IMR-90 (cell line): ENCODE results near the gene HAND2. TPM values are rescaled to one million over a fixed set of nuclear protein-coding genes. Genes with fewer than 3 reads are reported as not detected.

Experiments used
- ATAC-seq: fragments of 200-7000 bp; cut with Tn5 transposase; 2 replicates; pipeline ENCODE4 v1.9.1; 2020; ENCODE audit warnings: low read depth, mild to moderate bottlenecking, moderate library complexity
- BruUV-seq: library from RNA; stranded (reverse); fragments of 400-500 nt; replicated peaks from 2 replicates; lab custom pipeline; 2021; lab: Mats Ljungman, UMichigan
- CTCF ChIA-PET: fragments of 300-600 bp; formaldehyde crosslinking; extraction: SDS; loops from one replicate; lab custom pipeline; 2021; ENCODE audit warnings: antibody characterized with exemption; lab: Yijun Ruan, JAX
- POLR2A ChIA-PET: fragments of 300-600 bp; sonication (Branson Sonifier 250); formaldehyde crosslinking; loops from one replicate; lab custom pipeline; 2022; ENCODE audit warnings: antibody characterized with exemption; ENCODE audit not compliant: unreplicated experiment; lab: Charles Lee
- DNase-seq: peaks from one replicate; pipeline ENCODE4 v3.0.0; 2013
- H2AFZ ChIP-seq: replicated peaks from 2 replicates; pipeline ENCODE3; 2013; ENCODE audit warnings: low read length, mild to moderate bottlenecking; ENCODE audit not compliant: poor library complexity
- H2AK5ac ChIP-seq: 2 replicates; pipeline ENCODE4 v1.6.1; 2013; ENCODE audit warnings: low read depth, low read length, inconsistent platforms
- H2AK9ac ChIP-seq: replicated peaks from 2 replicates; pipeline ENCODE3; 2013; ENCODE audit warnings: mild to moderate bottlenecking, low read depth, low read length, moderate library complexity; ENCODE audit not compliant: poor library complexity
- H2BK120ac ChIP-seq: 2 replicates; pipeline ENCODE4 v1.6.1; 2013; ENCODE audit warnings: low read depth, low read length, inconsistent platforms
- H2BK15ac ChIP-seq: 3 replicates; pipeline ENCODE4 v1.6.1; 2013; ENCODE audit warnings: low read depth, low read length, inconsistent platforms
- H2BK20ac ChIP-seq: 2 replicates; pipeline ENCODE4 v1.6.1; 2013; ENCODE audit warnings: low read depth, mild to moderate bottlenecking, inconsistent platforms, low read length, moderate library complexity
- H2BK5ac ChIP-seq: 2 replicates; pipeline ENCODE4 v1.6.1; 2013; ENCODE audit warnings: mild to moderate bottlenecking, low read depth, low read length, inconsistent platforms; ENCODE audit not compliant: poor library complexity, severe bottlenecking
- H3K14ac ChIP-seq: replicated peaks from 2 replicates; pipeline ENCODE4 v1.6.1; 2013; ENCODE audit warnings: low read depth, low read length, inconsistent platforms
- H3K18ac ChIP-seq: 2 replicates; pipeline ENCODE4 v1.6.1; 2013; ENCODE audit warnings: low read depth, low read length, control low read depth
- H3K23ac ChIP-seq: 2 replicates; pipeline ENCODE4 v1.6.1; 2013; ENCODE audit warnings: low read depth, low read length, inconsistent platforms
- H3K27ac ChIP-seq: 2 replicates; pipeline ENCODE4 v1.5.1; 2013; ENCODE audit warnings: mild to moderate bottlenecking, control low read depth, low read length; ENCODE audit not compliant: insufficient read depth
- H3K27me3 ChIP-seq: 2 replicates; pipeline ENCODE4 v1.6.1; 2013; ENCODE audit warnings: low read length; ENCODE audit not compliant: control insufficient read depth, insufficient read depth
- H3K36me3 ChIP-seq: 2 replicates; pipeline ENCODE4 v1.6.1; 2013; ENCODE audit warnings: low read length, mixed read lengths; ENCODE audit not compliant: control insufficient read depth, insufficient read depth
- H3K4ac ChIP-seq: 2 replicates; pipeline ENCODE4 v1.6.1; 2013; ENCODE audit warnings: low read depth, low read length, inconsistent platforms
- H3K4me1 ChIP-seq: 2 replicates; pipeline ENCODE4 v1.6.1; 2013; ENCODE audit warnings: low read length, mixed read lengths; ENCODE audit not compliant: control insufficient read depth, insufficient read depth
- H3K4me2 ChIP-seq: 2 replicates; pipeline ENCODE4 v1.6.1; 2013; ENCODE audit warnings: low read depth, mild to moderate bottlenecking, control low read depth, low read length, moderate library complexity
- H3K4me3 ChIP-seq: 2 replicates; pipeline ENCODE4 v1.5.1; 2013; ENCODE audit warnings: low read depth, mild to moderate bottlenecking, control low read depth, low read length, moderate library complexity; ENCODE audit not compliant: insufficient read depth
- H3K56ac ChIP-seq: 2 replicates; pipeline ENCODE4 v1.6.1; 2013; ENCODE audit warnings: low read length, inconsistent platforms; ENCODE audit not compliant: insufficient read depth; ENCODE audit errors: extremely low read depth
- H3K79me1 ChIP-seq, 2 experiments: 2 replicates each; pipeline ENCODE4 v1.6.1; 2013; ENCODE audit warnings: low read length in 2 of 2, inconsistent platforms in 1 of 2, low read depth in 1 of 2
- H3K9ac ChIP-seq: 2 replicates; pipeline ENCODE4 v1.6.1; 2013; ENCODE audit warnings: low read depth, low read length, control low read depth
- H3K9me1 ChIP-seq: 2 replicates; pipeline ENCODE4 v1.6.1; 2013; ENCODE audit warnings: low read length, inconsistent platforms; ENCODE audit not compliant: insufficient read depth
- H3K9me3 ChIP-seq: 2 replicates; pipeline ENCODE4 v1.6.1; 2013; ENCODE audit warnings: low read length; ENCODE audit not compliant: control insufficient read depth, insufficient read depth
- H4K20me1 ChIP-seq: 2 replicates; pipeline ENCODE4 v1.6.1; 2013; ENCODE audit warnings: low read length, inconsistent platforms; ENCODE audit not compliant: insufficient read depth
- H4K5ac ChIP-seq: 2 replicates; pipeline ENCODE4 v1.6.1; 2013; ENCODE audit warnings: mild to moderate bottlenecking, low read depth, low read length, control low read depth
- H4K8ac ChIP-seq, 2 experiments: 2 replicates each; pipeline ENCODE4 v1.6.1; 2013; ENCODE audit warnings: low read depth in 2 of 2, low read length in 2 of 2, control low read depth in 1 of 2, inconsistent platforms in 1 of 2
- H4K91ac ChIP-seq: 2 replicates; pipeline ENCODE4 v1.6.1; 2013; ENCODE audit warnings: low read depth, low read length, inconsistent platforms; ENCODE audit not compliant: insufficient read depth
- CHD1 ChIP-seq: IDR thresholded peaks from 2 replicates; pipeline ENCODE4 v1.6.1; 2012; ENCODE audit warnings: low read depth, low read length, improper control_type of control experiment
- CTCF ChIP-seq: conservative IDR thresholded peaks from 2 replicates; pipeline ENCODE4 v1.5.1; 2012; ENCODE audit warnings: mild to moderate bottlenecking, low read depth, low read length, improper control_type of control experiment
- ELK1 ChIP-seq: fragments of 150-350 bp; IDR thresholded peaks from 2 replicates; pipeline ENCODE4 v1.6.1; 2016; ENCODE audit warnings: low read depth, mild to moderate bottlenecking, low read length, moderate library complexity, borderline replicate concordance
- FOS ChIP-seq: fragments of 150-350 bp; IDR thresholded peaks from 2 replicates; pipeline ENCODE4 v1.6.1; 2016; ENCODE audit warnings: low read depth, low read length
- MAFK ChIP-seq: IDR thresholded peaks from 2 replicates; pipeline ENCODE4 v1.6.1; 2012; ENCODE audit warnings: low read depth, low read length, improper control_type of control experiment
- MAZ ChIP-seq: IDR thresholded peaks from 2 replicates; pipeline ENCODE4 v1.6.1; 2012; ENCODE audit warnings: low read depth, mild to moderate bottlenecking, low read length, improper control_type of control experiment, moderate library complexity, borderline replicate concordance
- MXI1 ChIP-seq: IDR thresholded peaks from 2 replicates; pipeline ENCODE4 v1.6.1; 2012; ENCODE audit warnings: low read depth, mild to moderate bottlenecking, low read length, moderate library complexity, borderline replicate concordance
- NFE2L2 ChIP-seq: fragments of 150-350 bp; IDR thresholded peaks from 2 replicates; pipeline ENCODE4 v1.6.1; 2016; ENCODE audit warnings: low read depth, mild to moderate bottlenecking, low read length
- RAD21 ChIP-seq: IDR thresholded peaks from 2 replicates; pipeline ENCODE4 v1.6.1; 2012; ENCODE audit warnings: low read length, improper control_type of control experiment
- RCOR1 ChIP-seq: IDR thresholded peaks from 2 replicates; pipeline ENCODE4 v1.6.1; 2012; ENCODE audit warnings: mild to moderate bottlenecking, low read length, improper control_type of control experiment; ENCODE audit not compliant: insufficient replicate concordance
- RFX5 ChIP-seq: IDR thresholded peaks from 2 replicates; pipeline ENCODE4 v1.8.0; 2012; ENCODE audit warnings: low read depth, mild to moderate bottlenecking, low read length, moderate library complexity
- USF2 ChIP-seq: fragments of 150-350 bp; IDR thresholded peaks from 2 replicates; pipeline ENCODE4 v1.6.1; 2017; ENCODE audit warnings: mild to moderate bottlenecking, antibody characterized with exemption, low read length, low read depth
- WGBS, 2 experiments: methylation state at CpG; one replicate each; pipeline versions ENCODE4 v1.1.5 to v1.1.7; 2013; ENCODE audit warnings: missing lambda C conversion rate in 2 of 2; ENCODE audit not compliant: insufficient read length in 1 of 2; ENCODE audit errors: extremely low coverage in 2 of 2; 5-methylcytosine and 5-hydroxymethylcytosine counted together
- dilution Hi-C: fragments of 300-500 bp; cut with HindIII; formaldehyde crosslinking; loops from one replicate; pipeline ENCODE4 v1.14.3; 2018; ENCODE audit warnings: low sequenced_read_pairs; ENCODE audit not compliant: unreplicated experiment
- in situ Hi-C: fragments of 300-500 bp; cut with MboI; formaldehyde crosslinking; loops from 3 replicates; pipeline ENCODE4 v1.14.3; 2019; ENCODE audit warnings: low sequenced_read_pairs, inconsistent platforms, mixed read lengths
- intact Hi-C: fragments of 100-400 bp; cut with micrococcal nuclease; formaldehyde crosslinking; loops from 2 replicates; pipeline ENCODE4 v1.10.0; 2022
- polyA plus RNA-seq, 3 experiments: library from polyadenylated mRNA; depleted of rRNA; stranded (reverse); fragments of >200 nt; gene quantifications; 2 replicates each; pipeline ENCODE4 v1.2.3, GENCODE V29; 2012; ENCODE audit warnings: low replicate concordance in 1 of 3
- total RNA-seq: library from RNA; depleted of rRNA; stranded (reverse); fragments of >200 nt; gene quantifications from 2 replicates; pipeline ENCODE4 v1.2.3, GENCODE V29; 2012

HAND2 gene
- total and polyA plus RNA-seq, 2 of the 4 experiments (the other 2 are of a cell fraction): 0.36 to 0.97 TPM

GRCh38 chr4:173538148-173538908 lies 8.3 kb upstream of the HAND2 start:
- H3K56ac ChIP-seq: no peak overlapping the region
- BruUV-seq: no TSS peak
- H3K4ac ChIP-seq: no peak overlapping the region
- H3K27ac ChIP-seq: no peak overlapping the region
- H3K9me1 ChIP-seq: no peaks in the 10 kb centered on the region; the same call in 1 of the 2 replicates
- H3K4me1 ChIP-seq: no peaks in the 10 kb centered on the region
- POLR2A ChIA-PET: no interaction called here
- ATAC-seq: peak; percentile 44
- no peak overlapping the region for H2BK15ac ChIP-seq
- H3K23ac ChIP-seq: no peak overlapping the region
- dilution Hi-C loops: no loop called here
- no peak for DNase-seq
- no peak overlapping the region for H3K14ac ChIP-seq
- H3K4me3 ChIP-seq: no peak overlapping the region; the same call in 1 of the 2 replicates
- no peak overlapping the region for H2AK5ac ChIP-seq
- no peak overlapping the region for H4K91ac ChIP-seq
- H3K27me3 ChIP-seq: peaks cover 70% of the 10 kb centered on the region
- H3K79me1 ChIP-seq: no peaks in the 10 kb centered on the region
- H4K8ac ChIP-seq: no peak overlapping the region
- H4K5ac ChIP-seq: no peak overlapping the region
- peak overlapping the region; percentile 76 for H2AFZ ChIP-seq
- H3K9ac ChIP-seq: no peak overlapping the region
- no peaks in the 10 kb centered on the region for H4K20me1 ChIP-seq
- no peak for TF ChIP-seq RAD21
- TF ChIP-seq MAZ: no peak
- TF ChIP-seq NFE2L2: no peak
- TF ChIP-seq FOS: no peak
- no peak for TF ChIP-seq MAFK
- no peak for TF ChIP-seq ELK1
- no peak for TF ChIP-seq CHD1
- no peak for TF ChIP-seq USF2
- TF ChIP-seq RCOR1: no peak
- TF ChIP-seq MXI1: no peak
- TF ChIP-seq RFX5: no peak
- TF ChIP-seq CTCF: no peak
- H3K4me2 ChIP-seq: peak overlapping the region; percentile 51
- H2BK5ac ChIP-seq: no peak overlapping the region
- H3K18ac ChIP-seq: no peak overlapping the region
- H3K9me3 ChIP-seq: peaks cover 10% of the 10 kb centered on the region; the same call in 1 of the 2 replicates
- H2AK9ac ChIP-seq: peak overlapping the region; percentile 71
- no peak overlapping the region for H2BK20ac ChIP-seq
- intact Hi-C loops: loop anchor here (10.0 kb wide), 1 partner anchor 286 kb away; no protein-coding TSS in a partner anchor
- H3K36me3 ChIP-seq: no peaks in the 10 kb centered on the region
- no peak overlapping the region for H2BK120ac ChIP-seq
- WGBS, 2 experiments: 4% methylated on average over 26 of the region's 60 CpGs; no CpG with 5 or more reads in 1 of the 2 experiments
- CTCF ChIA-PET: interaction anchor here (0.7 kb wide), 1 partner anchor 644 kb away, joined by 3 read pairs; no protein-coding TSS in a partner anchor
- in situ Hi-C loops: no loop called here
